ENCODE results near the gene TTLL11.

Gene TTLL11

DNA sequence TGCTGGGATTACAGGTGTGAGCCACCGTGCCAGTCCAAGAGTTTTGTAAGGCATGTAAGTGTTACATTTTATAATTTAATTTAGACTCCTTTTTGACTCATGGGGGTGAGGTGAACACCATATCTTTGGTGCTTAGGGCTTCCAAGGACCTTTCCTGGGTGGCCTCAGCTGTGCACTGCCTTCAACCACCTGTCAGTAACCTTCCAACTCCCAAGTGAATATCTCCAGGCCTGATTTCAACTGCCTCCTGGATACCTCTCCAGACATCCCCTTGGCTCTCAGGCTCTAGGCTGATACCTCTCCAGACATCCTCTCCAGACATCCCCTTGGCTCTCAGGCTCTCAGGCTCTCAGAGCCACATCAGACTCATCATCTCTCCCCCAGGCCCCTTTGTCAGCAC, 30.9 kb upstream of the TTLL11 start:
- no peak for DNase-seq (ENCODE audit: low read depth)
- TF ChIP-seq, protein P1, sequence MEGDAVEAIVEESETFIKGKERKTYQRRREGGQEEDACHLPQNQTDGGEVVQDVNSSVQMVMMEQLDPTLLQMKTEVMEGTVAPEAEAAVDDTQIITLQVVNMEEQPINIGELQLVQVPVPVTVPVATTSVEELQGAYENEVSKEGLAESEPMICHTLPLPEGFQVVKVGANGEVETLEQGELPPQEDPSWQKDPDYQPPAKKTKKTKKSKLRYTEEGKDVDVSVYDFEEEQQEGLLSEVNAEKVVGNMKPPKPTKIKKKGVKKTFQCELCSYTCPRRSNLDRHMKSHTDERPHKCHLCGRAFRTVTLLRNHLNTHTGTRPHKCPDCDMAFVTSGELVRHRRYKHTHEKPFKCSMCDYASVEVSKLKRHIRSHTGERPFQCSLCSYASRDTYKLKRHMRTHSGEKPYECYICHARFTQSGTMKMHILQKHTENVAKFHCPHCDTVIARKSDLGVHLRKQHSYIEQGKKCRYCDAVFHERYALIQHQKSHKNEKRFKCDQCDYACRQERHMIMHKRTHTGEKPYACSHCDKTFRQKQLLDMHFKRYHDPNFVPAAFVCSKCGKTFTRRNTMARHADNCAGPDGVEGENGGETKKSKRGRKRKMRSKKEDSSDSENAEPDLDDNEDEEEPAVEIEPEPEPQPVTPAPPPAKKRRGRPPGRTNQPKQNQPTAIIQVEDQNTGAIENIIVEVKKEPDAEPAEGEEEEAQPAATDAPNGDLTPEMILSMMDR (conservative IDR thresholded peaks at IDR 0.05; ENCODE audit: low read depth, low read length), result no peak
- H3K4me3 ChIP-seq (ENCODE audit: low read depth, low read length), result no peak overlapping the region

DNA sequence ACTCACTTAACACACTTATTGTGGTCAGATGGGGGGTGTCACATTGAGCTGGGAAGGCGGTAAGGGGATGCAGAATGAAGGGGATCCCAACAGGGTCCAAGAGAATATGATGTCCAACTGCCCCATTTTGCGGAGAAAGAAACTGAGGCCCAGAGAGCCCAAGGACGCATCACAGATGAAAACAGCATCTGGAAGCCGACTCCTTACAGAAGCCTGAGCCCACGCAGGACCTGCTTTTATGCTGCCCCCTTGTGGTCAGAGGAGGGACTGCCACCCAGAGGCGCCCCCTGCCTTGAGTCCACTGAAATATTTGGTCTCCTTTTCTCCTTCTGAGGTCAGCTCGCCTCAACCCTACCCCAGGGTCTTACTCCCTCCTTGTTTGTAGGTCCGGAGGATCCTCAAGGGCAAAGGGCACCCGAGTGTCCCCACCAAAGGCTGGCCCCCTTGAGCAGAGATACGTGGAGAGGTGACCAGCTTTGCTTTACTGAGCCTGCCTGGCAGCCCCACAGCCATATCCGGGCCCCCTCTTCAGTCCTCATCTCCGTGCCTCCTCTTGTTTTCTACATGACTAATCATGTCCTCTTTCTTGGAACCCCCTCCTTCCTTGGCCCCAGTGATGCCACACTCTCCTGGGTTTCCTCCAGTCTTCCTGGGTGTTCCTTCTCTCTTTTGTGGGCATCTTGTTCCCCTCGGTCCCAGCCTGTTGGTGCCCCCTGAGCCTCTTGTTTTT, 30.0 kb upstream of the TTLL11 start:
- H3K4me3 ChIP-seq (ENCODE audit: low read depth, low read length), result no peak overlapping the region
- TF ChIP-seq, protein P1 (conservative IDR thresholded peaks at IDR 0.05; ENCODE audit: low read depth, low read length), result peak; percentile 100
- DNase-seq (ENCODE audit: low read depth), result peak; percentile 84

DNA sequence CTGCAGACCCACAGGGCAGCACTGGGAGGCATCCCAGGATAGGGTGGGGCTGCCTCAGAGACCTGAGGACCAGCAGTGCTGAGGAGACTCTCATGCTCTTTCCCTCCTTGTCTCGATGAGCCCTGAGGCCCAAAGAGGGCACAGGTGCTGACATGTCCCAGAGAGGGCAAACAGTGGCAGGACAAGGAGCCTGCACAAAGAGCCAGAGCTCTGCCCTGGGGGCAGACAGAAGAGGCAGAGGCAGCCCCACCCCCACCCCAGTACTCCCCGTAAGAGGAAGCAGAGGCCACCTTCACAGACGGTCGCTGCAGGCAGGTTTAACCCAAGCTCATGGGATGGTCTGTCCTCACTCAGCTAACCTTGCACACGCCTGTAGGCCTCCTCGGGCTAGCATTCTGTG, 29.4 kb upstream of the TTLL11 start:
- TF ChIP-seq, protein P1 (conservative IDR thresholded peaks at IDR 0.05; ENCODE audit: low read depth, low read length), result no peak
- no peak overlapping the region for H3K4me3 ChIP-seq (ENCODE audit: low read depth, low read length)
- DNase-seq (ENCODE audit: low read depth), result no peak

DNA sequence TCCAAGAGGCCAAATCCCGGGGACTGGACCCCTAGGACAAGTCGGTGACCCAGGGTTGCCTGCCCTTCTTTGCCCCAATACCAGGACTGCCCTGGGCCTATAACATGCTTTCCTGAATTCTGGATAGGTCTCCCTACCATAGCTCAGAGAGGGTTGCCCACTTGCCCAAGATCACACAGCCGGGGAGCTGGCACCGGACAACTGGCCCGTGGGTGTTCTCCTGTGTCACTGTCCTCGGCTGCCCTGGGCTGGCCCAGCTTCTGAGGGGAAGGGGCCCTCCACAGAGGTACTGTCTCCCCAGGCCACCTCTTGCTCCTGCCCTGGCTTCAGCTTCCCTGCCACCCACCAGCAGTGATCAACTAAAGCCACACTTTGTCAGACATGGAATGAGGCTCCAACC, 28.8 kb upstream of the TTLL11 start:
- H3K4me3 ChIP-seq (ENCODE audit: low read depth, low read length), result no peak overlapping the region
- no peak for DNase-seq (ENCODE audit: low read depth)
- TF ChIP-seq, protein P1 (conservative IDR thresholded peaks at IDR 0.05; ENCODE audit: low read depth, low read length), result no peak

DNA sequence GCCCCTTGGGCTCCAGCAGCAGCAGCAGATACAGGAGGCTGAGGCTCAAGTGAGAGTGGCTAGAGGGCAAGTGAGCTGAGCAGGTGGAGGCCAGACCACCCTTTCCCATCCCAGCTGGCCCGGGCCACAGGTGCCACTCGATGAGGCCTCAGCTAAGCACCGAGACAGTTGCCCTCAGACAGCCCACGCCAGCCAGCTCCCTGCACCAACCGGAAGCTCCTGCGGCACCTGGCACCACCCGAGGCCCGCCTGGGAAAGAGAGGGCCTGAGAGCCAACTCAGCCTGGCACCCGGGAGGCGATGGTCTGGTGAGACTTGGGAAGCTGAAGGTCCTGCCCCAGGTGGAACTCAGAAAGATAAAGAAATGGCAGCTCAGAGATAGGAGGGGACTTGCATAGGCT, 28.3 kb upstream of the TTLL11 start:
- no peak overlapping the region for H3K4me3 ChIP-seq (ENCODE audit: low read depth, low read length)
- no peak for DNase-seq (ENCODE audit: low read depth)
- TF ChIP-seq, protein P1 (conservative IDR thresholded peaks at IDR 0.05; ENCODE audit: low read depth, low read length), result no peak

DNA sequence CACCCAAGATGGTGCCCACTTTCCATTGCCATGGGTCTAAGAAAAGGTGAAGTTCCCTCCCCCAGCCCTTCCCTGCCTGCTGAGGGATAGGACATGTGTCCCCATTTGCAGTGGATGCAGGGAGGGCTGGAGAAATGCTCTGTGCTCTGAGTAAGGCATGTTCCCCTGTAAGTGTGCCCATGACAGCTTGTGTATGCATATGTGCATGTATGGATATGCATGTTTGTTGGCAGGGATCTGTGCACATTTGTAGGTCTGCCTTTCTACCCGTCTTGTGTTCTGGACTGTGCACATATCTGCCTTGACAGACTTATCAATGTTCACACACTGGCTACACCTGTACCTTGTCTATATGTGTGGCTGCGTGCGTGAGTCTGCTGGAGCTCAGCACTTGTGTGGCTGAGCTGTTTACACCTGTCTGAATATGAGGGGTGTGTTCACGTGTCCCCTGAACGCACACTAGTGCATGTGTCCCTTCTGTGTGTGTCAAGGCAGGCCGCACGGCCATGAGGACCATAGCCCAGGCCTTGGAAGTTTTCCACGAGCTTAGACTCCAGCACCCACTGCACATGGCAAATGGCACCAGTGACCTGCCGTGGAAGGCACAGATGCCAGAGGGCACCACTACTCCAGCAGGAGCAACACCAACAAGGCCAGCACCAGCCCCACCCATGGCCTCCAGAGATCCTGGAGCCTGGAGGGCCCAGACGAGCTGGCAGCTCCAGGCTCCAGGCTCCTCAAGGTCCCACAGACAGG, 27.4 kb upstream of the TTLL11 start:
- H3K4me3 ChIP-seq (ENCODE audit: low read depth, low read length), result no peak overlapping the region
- no peak for DNase-seq (ENCODE audit: low read depth)
- TF ChIP-seq, protein P1 (conservative IDR thresholded peaks at IDR 0.05; ENCODE audit: low read depth, low read length), result no peak
